ENCODE measurements around the gene SSBP3.
"Not testable (repeated sequence)": the region's sequence is repeated elsewhere in the genome, so short reads cannot be mapped to it uniquely, and the experiment has no call there.

SSBP3 gene

GRCh38 chr1:54406339-54407153, at the start of gene SSBP3:
Gene SSBP3, minus strand, starts transcription at chr1:54406394.
- DNase-seq (ENCODE audit: low spot score) = peak; percentile 99

- no peak for DNase-seq (ENCODE audit: low spot score)
Observed at GRCh38 chr1:54453509-54453908, 47.3 kb upstream of the SSBP3 start.

- DNase-seq (ENCODE audit: low spot score) = no peak
Observed at GRCh38 chr1:54453022-54453421, 46.8 kb upstream of the SSBP3 start.

GRCh38 chr1:54449431-54449830, 43.2 kb upstream of the SSBP3 start:
- not testable (repeated sequence) for DNase-seq (ENCODE audit: low spot score)

GRCh38 chr1:54448801-54449200, 42.6 kb upstream of the SSBP3 start:
- not testable (repeated sequence) for DNase-seq (ENCODE audit: low spot score)

- not testable (repeated sequence) for DNase-seq (ENCODE audit: low spot score)
Observed at GRCh38 chr1:54447081-54447480, 40.9 kb upstream of the SSBP3 start.

GRCh38 chr1:54442185-54442584, 36.0 kb upstream of the SSBP3 start:
- no peak for DNase-seq (ENCODE audit: low spot score)

GRCh38 chr1:54439550-54440223, 33.5 kb upstream of the SSBP3 start:
- no peak for DNase-seq (ENCODE audit: low spot score)

GRCh38 chr1:54437783-54438182, 31.6 kb upstream of the SSBP3 start:
- DNase-seq (ENCODE audit: low spot score) = no peak

- no peak for DNase-seq (ENCODE audit: low spot score)
Observed at GRCh38 chr1:54436826-54437225, 30.6 kb upstream of the SSBP3 start.

- DNase-seq (ENCODE audit: low spot score) = no peak
Observed at GRCh38 chr1:54429838-54430237, 23.6 kb upstream of the SSBP3 start.

- DNase-seq (ENCODE audit: low spot score) = no peak
Observed at GRCh38 chr1:54428837-54429518, 22.8 kb upstream of the SSBP3 start.

GRCh38 chr1:54425152-54425584, 19.0 kb upstream of the SSBP3 start:
- DNase-seq (ENCODE audit: low spot score) = no peak

- no peak for DNase-seq (ENCODE audit: low spot score)
Observed at GRCh38 chr1:54424398-54424797, 18.2 kb upstream of the SSBP3 start.

- no peak for DNase-seq (ENCODE audit: low spot score)
Observed at GRCh38 chr1:54421101-54421504, 14.9 kb upstream of the SSBP3 start.

- DNase-seq (ENCODE audit: low spot score) = not testable (repeated sequence)
Observed at GRCh38 chr1:54418598-54418997, 12.4 kb upstream of the SSBP3 start.

GRCh38 chr1:54417123-54417522, 10.9 kb upstream of the SSBP3 start:
- DNase-seq (ENCODE audit: low spot score) = no peak

GRCh38 chr1:54416435-54416834, 10.2 kb upstream of the SSBP3 start:
- DNase-seq (ENCODE audit: low spot score) = no peak

- DNase-seq (ENCODE audit: low spot score) = no peak
Observed at GRCh38 chr1:54415991-54416390, 9.8 kb upstream of the SSBP3 start.

GRCh38 chr1:54415533-54415932, 9.3 kb upstream of the SSBP3 start:
- DNase-seq (ENCODE audit: low spot score) = no peak

- no peak for DNase-seq (ENCODE audit: low spot score)
Observed at GRCh38 chr1:54413732-54414131, 7.5 kb upstream of the SSBP3 start.

GRCh38 chr1:54413295-54413694, 7.1 kb upstream of the SSBP3 start:
- peak; percentile 73 for DNase-seq (ENCODE audit: low spot score)

GRCh38 chr1:54410359-54410758, 4.2 kb upstream of the SSBP3 start:
- DNase-seq (ENCODE audit: low spot score) = no peak

All from hepatic stellate cell (primary cell).